TTC549 (cell line): ENCODE data around the gene AMELY.
"Not testable (repeated sequence)": the region's sequence is repeated elsewhere in the genome, so short reads cannot be mapped to it uniquely, and the experiment has no call there.

Experiments used
- FAIRE-seq: peaks from 2 replicates; lab custom pipeline; 2012; peaks lifted over from hg19 to GRCh38; lab: Jason Lieb, UNC

Gene AMELY, protein sequence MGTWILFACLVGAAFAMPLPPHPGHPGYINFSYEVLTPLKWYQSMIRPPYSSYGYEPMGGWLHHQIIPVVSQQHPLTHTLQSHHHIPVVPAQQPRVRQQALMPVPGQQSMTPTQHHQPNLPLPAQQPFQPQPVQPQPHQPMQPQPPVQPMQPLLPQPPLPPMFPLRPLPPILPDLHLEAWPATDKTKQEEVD

GRCh38 chrY:6911253-6911881 lies at the start of gene AMELY:
Gene AMELY (minus strand): TSS chrY:6911752. CDS start chrY:6872608, 39,144 bp downstream.
- no peak for FAIRE-seq

DNA sequence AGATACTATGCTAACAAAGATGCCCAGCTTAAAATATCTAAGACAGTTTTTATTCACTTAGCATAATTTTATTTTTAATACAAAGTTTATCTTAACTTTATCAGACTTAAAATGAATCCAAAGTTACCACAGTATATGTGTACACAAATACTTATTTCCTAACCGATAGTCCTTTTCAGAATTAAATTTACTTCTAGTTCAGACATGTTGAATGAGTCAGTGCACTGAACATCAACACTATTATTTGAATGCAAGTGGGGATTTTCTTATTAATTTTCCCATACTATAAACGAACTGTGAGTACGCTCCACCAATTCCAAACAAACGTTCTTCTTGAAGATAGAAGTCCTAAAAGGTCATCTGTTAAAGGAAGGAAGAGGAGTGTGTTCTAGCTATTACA lies 38.4 kb upstream of the AMELY start:
- no peak for FAIRE-seq

DNA sequence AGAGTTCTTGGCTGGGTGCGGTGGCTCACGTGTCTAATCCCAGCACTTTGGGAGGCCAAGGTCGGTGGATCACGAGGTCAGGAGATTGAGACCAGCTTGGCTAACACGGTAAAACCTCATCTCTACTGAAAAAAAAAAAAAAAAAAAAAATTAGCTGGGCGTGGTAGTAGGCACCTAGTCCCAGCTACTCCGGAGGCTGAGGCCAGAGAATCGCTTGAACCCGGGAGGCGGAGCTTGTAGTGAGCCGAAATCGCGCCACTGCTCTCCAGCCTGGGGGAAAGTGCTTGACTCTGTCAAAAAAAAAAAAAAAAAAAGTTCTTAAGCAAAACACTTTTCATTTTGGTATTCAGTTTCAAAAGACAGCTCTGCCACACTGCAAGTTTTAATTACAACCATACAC lies 36.8 kb upstream of the AMELY start:
- FAIRE-seq = no peak

DNA sequence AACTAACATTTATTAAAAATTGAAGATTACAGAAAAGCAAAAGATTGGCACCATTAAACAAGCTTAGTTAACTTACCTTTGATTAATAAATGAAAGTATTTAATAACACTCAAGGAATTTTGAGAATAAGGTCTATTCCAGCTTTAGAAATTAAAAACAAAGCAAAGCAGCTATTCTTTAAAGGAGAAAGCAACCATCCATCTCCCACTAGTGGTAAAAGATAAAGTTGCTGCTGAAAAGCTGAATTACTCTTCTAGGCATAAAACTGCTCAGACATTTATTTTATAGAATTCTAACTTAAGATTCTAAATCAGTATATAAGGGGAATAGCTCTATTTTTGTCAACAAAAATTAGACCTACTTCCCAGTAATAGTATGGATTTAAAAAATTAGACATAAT lies 36.1 kb upstream of the AMELY start:
- no peak for FAIRE-seq

DNA sequence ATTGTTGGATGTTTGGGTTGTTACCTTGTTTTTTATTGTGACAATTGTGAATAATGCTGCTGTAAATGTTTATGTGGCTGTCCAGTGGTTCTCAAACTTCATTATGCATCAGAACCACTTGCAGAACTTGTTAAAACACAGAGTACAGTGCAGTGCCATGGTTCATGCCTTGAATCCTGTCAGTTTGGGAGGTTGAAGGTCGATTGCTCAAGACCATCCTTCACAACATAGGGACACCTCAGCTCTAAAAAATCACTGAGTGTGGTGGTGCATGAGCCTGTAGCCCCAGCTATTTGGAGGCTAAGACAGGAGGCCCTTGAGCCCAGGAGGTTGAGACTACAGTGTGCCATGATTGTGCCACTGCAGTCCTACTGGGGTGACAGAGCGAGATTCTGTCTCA lies 23.9 kb upstream of the AMELY start:
- no peak for FAIRE-seq

- FAIRE-seq = no peak
Observed at GRCh38 chrY:6931779-6932396, 20.3 kb upstream of the AMELY start.

DNA sequence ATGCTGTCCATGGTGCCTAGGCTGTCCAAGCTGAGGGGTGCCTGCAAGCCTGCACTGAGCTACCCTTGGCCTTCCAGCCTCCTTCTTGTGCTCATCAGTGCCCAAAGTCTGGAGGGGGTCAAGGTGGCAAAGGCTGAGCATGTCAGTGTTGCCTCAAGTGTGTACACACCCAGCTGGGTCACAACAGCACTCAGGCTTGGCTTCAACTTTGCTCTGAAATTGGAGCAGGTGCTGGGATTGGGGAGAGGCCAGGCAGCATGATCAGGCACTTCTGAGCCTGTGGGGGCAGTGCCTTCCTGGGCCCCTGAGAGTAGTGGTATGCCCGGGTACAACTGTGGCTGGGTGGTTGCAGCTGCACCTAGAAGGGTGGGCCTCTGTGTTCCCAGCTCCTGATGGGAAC lies 17.7 kb upstream of the AMELY start:
- FAIRE-seq = no peak

- no peak for FAIRE-seq
Observed at GRCh38 chrY:6928265-6928664, 16.7 kb upstream of the AMELY start.

- no peak for FAIRE-seq
Observed at GRCh38 chrY:6921061-6921460, 9.5 kb upstream of the AMELY start.

DNA sequence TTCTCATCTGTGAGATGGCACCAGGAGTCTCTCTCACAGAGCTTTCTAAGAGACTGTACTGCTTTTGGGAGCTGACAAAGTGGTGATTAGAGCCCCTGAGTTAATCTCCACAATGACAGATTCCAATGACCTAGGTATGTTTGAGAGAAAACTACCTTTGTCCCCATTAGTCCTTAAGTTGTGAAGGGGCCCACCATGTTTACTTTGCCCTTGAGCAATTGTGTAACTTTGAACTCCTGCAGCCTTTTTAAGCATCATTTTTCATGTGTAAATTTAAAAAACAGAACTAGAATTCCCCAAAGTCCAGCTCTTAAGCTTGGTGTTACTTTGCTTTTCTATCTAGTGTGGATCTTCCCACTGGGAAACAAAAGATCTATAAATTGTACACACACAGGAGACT lies 1.8 kb upstream of the AMELY start:
- FAIRE-seq = no peak

DNA sequence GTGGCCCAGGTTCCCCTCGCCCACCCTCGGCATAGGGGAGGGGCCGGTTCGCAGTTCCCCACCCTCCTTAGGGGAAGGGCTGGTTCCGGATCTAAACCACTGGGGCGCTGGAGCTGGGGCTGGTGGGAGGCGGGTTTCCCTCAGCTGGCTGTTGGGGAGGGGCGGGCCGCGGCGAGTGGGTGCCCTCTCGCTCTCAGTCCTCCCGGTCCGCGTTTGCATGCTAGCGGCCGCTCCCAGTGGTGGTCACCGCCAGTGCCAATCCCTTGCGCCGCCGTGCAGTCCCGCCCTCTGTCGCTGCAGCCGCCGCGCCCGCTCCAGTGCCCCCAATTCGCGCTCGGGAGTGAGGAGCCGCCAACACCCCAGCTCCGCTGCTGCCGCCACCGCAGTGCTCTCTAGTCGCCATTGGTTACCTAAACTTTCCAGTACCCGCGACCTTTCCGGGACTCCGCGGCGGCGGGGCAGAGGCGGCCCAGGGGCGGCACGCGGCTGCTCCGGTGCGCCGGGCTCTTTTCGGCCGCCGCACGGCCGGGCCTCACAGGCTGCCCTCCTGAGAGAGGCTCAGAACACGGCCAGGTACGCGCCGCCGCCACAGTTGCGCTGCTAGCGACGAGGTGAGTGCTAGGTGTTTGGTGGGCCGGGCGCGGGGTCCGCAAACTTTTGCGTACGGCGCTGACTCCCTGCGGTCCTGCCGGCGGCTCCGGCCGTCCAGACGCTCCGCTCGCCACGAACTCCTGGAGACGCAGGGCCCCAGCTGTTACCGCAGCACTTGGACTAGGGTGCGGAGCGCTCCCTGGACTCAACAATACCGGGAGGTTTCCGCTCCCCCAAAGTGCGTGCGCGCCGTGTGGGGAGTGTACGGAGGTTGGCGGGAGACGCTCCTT lies 940 bp downstream of the AMELY start, which contains the start of gene TBL1Y:
TSS of gene TBL1Y (plus strand) at position 326 of the 881 bp plus-strand sequence. CDS start 114,388 bp downstream, outside the sequence.
- no peak for FAIRE-seq

DNA sequence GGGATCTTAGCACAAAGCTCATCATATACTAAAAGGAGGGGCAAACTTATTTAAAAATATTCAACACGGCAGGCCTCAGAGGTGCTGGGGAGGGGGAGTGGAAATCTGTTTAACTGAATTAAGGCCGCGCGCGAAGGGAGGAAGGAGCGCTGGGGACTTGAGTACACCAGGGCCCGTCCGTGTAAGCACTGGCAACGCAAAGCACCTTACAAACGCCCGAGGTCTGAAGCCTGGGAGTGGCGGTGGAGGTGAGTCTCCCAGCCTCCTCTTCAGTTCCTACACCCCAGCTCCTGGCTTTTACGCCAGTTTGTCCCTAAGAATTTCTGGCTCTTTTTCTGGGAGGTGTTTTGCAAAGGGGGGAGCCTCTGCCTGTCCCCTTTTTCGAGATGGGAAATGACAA lies 1.7 kb downstream of the AMELY start:
- no peak for FAIRE-seq

DNA sequence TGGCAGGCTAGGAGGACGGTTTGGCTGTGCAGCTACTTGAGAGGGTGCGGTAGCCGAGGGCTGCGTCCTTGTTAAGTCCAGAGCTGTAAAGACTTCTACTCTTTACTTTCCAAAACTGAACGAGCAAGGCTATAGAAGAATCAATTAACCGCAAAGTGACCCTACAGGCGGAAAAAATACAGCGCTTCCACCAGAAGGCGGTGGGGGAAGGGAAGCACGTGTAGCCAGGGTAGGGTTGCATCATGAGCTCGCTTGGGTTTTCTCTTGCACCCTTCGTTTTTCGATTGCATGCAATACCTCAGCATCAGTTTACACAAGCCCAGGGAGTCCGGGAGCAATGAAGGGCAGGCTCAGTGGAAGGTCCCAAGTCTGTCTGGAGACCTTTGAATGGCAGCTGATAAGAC lies 2.4 kb downstream of the AMELY start:
- FAIRE-seq = no peak

- not testable (repeated sequence) for FAIRE-seq
Observed at GRCh38 chrY:6908021-6908420, 3.5 kb downstream of the AMELY start.

- no peak for FAIRE-seq
Observed at GRCh38 chrY:6907591-6907990, 4.0 kb downstream of the AMELY start.

GRCh38 chrY:6902116-6902515 lies 9.4 kb downstream of the AMELY start:
- not testable (repeated sequence) for FAIRE-seq

DNA sequence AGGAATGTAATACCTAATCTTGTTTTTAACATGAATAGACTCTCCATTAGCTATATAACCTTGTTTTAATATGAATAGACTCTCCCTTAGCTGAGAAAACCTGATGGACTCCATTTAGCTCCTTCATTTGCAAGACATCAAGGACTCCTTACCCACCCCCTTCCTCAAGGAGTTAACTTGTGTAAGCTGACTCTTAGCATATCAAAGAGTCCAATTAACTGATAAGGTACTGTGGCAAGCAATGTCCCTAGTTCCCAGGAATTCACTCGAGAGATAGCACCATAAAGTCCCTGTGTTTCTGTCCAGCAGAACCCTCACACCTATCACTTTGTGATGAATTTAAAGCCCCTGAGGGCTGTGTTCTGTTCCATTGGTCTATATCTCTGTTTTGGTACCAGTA lies 16.3 kb downstream of the AMELY start:
- no peak for FAIRE-seq

- no peak for FAIRE-seq
Observed at GRCh38 chrY:6894496-6894895, 17.1 kb downstream of the AMELY start.

DNA sequence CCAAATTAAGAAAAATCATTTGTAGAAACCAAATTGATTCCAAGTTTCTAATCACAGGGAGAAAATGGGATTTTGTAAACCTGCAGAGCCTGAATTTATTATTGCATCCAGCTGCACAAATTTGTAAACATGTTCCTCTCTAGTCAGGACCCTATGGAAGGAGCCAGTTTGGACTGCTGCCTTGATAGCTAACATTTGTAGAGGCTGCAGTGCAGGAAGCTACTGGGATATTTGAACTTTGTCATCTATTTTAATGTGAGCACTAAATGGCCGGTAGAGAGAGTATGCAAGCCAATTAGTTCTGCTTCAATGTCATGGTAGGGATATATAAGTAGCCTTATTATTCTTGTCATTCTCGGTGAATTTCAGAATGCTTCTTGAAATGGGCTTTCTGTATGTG lies 62.2 kb downstream of the AMELY start:
- no peak for FAIRE-seq

- not testable (repeated sequence) for FAIRE-seq
Observed at GRCh38 chrY:6842650-6843049, 68.9 kb downstream of the AMELY start.
